ENCODE measurements around the gene KIF3C.

DNA sequence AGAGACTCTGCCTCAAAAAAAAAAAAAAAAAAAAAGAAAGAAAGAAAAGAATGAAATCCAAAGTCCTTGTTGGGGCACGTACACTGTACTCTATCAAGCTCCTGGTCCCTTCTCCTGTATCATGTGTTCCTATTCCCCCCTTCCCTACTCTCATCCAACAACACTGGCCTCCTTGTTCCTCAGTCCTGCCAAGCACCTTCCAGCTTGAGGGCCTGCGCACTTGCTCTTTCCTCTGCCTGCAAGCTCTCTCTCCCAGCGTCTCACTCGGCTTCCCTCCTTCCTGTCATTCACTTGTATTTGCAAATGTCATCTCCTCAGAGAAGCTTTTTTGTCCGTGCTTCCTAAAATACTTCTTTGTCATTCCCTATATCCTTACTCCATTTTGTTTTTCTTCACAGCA is 10.8 kb upstream of the KIF3C start:
- TF ChIP-seq, protein P1, sequence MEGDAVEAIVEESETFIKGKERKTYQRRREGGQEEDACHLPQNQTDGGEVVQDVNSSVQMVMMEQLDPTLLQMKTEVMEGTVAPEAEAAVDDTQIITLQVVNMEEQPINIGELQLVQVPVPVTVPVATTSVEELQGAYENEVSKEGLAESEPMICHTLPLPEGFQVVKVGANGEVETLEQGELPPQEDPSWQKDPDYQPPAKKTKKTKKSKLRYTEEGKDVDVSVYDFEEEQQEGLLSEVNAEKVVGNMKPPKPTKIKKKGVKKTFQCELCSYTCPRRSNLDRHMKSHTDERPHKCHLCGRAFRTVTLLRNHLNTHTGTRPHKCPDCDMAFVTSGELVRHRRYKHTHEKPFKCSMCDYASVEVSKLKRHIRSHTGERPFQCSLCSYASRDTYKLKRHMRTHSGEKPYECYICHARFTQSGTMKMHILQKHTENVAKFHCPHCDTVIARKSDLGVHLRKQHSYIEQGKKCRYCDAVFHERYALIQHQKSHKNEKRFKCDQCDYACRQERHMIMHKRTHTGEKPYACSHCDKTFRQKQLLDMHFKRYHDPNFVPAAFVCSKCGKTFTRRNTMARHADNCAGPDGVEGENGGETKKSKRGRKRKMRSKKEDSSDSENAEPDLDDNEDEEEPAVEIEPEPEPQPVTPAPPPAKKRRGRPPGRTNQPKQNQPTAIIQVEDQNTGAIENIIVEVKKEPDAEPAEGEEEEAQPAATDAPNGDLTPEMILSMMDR (IDR thresholded peaks at IDR 0.05; ENCODE audit: low read depth, low read length): no peak
- TF ChIP-seq MYC (IDR thresholded peaks at IDR 0.05; ENCODE audit: low read depth, low read length): no peak
